Measurements from ENCODE around the gene EEA1. TPM values are rescaled to one million over a fixed set of nuclear protein-coding genes. Genes with fewer than 3 reads are reported as not detected.

The EEA1 gene
- total and polyA plus RNA-seq, 2 of the 8 experiments (the other 6 are each of a cell fraction or from before 2014, with no cell fraction given) = 1.0 to 18.8 TPM

DNA sequence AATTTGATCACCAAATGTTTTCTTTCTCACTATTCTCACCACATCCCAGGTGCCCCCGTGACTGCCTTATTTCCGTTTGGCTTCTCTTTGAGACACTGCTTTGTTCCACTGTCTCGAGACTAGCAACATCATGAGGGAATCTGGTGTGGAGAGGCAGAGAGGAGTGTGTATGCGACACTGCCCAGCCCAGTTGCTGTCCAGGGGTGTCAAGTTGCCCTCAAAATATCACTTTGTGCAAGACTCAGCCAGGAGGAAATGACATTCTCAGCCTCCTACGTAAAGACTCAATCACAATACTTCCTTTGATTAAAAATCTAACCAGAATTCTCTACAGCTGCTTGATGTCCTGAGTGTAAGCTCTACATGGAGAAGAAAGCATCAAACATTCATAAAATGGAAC lies 48.2 kb upstream of the EEA1 start (continued):
- TF ChIP-seq PHF8 (conservative IDR thresholded peaks at IDR 0.05; ENCODE audit: low read depth, low read length) (no peak), KDM5A (IDR thresholded peaks at IDR 0.05; ENCODE audit: low read length) (no peak)
- TF ChIP-seq, protein P1, sequence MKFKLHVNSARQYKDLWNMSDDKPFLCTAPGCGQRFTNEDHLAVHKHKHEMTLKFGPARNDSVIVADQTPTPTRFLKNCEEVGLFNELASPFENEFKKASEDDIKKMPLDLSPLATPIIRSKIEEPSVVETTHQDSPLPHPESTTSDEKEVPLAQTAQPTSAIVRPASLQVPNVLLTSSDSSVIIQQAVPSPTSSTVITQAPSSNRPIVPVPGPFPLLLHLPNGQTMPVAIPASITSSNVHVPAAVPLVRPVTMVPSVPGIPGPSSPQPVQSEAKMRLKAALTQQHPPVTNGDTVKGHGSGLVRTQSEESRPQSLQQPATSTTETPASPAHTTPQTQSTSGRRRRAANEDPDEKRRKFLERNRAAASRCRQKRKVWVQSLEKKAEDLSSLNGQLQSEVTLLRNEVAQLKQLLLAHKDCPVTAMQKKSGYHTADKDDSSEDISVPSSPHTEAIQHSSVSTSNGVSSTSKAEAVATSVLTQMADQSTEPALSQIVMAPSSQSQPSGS (IDR thresholded peaks at IDR 0.05; ENCODE audit: low read length) = no peak

All from H1 (cell line).